Cerebellar nuclear complex (tissue), 1 donor: ENCODE data around the gene PLEKHA7.

ENCODE experiments used
- DNase-seq, 2 experiments: peaks; one replicate each; lab custom pipeline; 2025; lab: John Stamatoyannopoulos, UW

The PLEKHA7 gene

GRCh38 chr11:16841984-16842383 lies 172.2 kb downstream of the PLEKHA7 start:
- DNase-seq = no peak

DNA sequence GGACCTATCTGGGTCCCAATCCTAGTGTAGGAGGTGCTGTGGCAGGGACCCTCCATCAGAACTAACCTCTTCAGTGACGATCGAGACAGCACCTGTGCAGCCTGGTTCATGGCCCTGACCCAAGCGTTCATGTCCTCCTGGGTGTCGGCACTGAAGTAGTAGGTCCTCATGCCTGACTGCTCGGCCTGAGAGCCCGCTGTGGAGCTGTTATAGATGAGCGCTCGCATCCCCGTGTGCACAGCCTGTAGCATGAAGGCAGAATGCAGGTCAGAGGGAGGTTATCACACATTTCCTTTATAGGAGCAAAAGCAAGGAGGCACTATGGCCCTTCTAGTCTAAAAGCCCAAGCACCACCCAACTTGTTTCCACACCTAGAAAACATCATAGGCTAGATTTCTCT lies 172.7 kb downstream of the PLEKHA7 start:
- no peak for DNase-seq

DNA sequence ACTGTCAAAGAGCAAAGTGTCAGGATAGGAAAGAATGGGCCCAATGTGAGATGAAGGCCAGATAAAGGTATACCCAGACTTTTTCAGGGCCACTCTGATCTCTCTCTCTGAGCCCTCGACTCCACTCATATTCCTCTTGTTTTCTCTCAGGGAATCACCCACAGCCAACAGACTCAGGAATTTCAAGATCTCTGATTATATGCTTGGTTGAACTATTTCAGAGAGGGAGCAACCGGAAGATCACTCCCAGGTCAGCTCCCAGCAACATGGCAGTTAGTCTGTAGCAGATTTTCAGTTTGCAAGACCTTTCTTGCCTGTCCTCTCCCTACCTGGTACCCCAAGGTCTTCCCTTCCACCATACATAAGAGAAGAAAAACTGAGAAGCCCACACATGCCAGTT lies 173.3 kb downstream of the PLEKHA7 start:
- DNase-seq = no peak

- DNase-seq = no peak
These were observed 174.4 kb downstream of the PLEKHA7 start for GRCh38 chr11:16839821-16840220.

DNA sequence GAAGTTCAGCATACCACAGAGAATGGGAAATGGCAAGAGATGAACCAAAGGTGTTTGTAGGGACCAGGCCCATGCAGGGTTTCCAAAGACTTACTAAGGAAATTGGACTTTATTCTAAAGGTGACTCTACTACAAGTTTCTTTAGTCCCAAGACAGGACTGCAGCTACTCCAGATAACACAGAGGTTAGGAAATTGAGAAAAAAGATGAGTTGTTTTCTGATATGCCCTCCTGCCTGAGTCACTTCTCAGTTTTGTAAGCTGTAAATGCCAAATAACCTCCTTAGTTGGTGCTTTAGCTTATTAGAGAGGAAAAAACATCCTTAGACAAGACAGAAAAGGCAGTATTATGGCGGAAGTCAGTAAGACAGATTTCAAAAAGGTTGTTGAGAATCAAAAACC lies 179.8 kb downstream of the PLEKHA7 start:
- no peak for DNase-seq

GRCh38 chr11:16833026-16833425 lies 181.2 kb downstream of the PLEKHA7 start:
- DNase-seq = no peak

GRCh38 chr11:16832193-16832539 lies 182.0 kb downstream of the PLEKHA7 start:
- no peak for DNase-seq

GRCh38 chr11:16831316-16832192 lies 182.7 kb downstream of the PLEKHA7 start:
- no peak for DNase-seq

DNA sequence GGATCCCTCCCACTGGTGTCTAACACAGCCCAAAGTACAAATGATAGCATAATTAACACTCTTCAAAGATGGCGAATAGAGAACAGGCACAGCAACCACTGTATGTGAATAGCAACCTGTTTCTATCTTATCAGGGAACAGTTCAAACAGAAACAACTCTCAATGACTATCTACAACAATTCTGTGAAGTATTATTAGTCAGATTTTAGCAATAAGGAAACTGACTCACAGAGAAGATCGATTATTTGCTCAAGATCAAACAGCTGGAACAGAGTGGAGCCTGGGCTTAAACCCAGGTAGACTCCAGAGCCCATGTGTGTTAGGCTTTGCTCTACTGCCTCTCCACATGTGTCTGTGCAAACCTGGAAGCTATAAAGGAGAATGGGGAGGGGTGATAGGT lies 187.1 kb downstream of the PLEKHA7 start:
- no peak for DNase-seq

DNA sequence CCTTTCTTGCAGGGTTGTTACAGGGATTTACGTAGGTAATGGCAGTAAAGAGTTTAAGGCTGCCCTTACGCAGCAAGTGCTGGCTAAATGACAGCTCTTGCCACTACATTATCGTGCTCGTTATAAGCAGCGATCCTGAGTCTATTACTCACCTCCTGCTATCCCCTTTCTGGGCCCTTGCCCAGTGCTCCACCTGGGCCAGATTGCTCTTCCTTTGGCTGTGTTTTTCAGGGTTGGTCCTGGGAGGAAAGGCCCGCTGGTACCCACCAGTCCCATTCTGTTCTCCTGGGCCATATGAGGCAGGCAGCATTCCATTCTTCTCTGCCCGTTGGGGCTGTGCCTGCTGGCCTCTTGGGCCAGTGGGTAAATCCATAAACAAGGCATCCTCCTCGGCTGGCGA lies 188.2 kb downstream of the PLEKHA7 start:
- peak in 1 of 2 experiments; percentile 14 for DNase-seq

DNA sequence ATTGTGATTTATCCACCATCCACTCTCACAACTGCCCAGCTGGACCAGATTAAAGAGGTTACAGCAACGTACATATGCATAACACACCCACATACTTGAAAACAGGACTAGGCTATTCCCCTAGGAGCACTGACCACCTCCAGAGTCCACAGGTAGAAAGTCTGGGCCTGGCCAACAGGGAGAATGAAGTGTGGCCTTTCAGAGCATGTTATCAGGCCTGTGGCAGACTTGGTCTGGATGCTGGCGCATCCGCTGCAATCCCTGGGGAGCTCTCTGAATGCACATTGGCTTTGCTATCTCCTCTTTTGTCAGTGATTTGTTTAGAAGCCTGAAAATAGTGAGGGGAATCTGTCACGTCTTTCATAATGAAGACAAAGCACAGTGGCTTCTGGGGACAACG lies 189.1 kb downstream of the PLEKHA7 start:
- no peak for DNase-seq

DNA sequence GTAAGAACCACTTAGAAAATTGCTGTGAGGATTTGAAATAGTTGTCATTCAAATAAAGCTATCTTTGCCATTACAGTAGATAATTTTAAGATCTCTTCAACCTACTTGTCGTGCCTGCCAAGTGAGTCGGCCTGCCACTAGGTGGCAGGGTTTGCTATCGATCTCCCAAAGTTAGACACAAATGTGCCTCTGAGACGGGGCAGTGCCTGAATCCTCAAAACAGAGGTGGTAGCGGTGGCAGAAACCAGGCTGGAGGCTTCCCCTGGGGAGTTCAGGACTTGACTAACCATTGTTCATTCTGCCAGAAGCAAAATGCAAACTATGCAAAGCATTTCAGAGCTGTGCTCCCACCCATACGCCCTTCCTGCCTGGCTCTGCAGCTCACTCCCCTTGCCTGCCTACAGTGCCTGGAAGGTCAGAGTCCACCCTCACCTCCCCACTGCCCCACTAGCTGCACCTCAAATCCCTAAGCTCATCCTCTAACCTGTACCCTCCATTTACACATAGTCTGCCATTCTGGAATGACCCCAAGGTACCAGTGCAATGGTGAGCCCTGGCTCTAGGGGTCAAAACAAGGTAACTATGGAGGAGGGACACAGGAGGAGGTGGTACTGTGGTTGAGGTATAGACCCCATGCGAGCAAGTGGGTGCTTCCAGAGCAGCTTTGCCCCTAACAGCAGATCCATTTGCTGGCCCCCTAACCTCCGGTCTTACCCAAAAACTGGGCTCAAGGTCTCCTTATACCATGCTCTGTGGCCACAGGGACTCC lies 193.7 kb downstream of the PLEKHA7 start:
- peak in 1 of 2 experiments; percentile 20 for DNase-seq

GRCh38 chr11:16818284-16818683 lies 195.9 kb downstream of the PLEKHA7 start:
- DNase-seq = no peak

DNA sequence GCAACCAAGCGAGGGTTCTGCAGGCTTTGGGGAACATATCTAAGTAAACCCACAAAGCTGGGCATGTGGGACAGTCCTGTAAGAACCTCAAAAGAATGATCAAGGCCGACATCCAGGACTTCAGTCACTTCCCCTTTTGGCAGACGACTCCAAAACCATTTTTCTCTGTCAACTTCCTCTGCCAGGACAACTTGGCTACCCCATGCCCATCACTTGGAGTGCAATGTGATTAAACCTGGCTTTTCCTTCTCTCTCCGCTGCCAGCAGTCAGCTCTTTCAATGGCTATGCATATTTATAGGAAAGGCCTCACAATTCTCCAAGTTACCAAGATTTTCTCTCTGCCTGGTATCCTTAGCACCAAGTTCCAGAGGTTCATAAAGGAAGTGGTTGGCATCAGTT lies 196.9 kb downstream of the PLEKHA7 start:
- DNase-seq = no peak

GRCh38 chr11:16816358-16817270 lies 197.6 kb downstream of the PLEKHA7 start:
- DNase-seq = no peak

- no peak for DNase-seq
These were observed 199.0 kb downstream of the PLEKHA7 start for GRCh38 chr11:16815047-16815767.

DNA sequence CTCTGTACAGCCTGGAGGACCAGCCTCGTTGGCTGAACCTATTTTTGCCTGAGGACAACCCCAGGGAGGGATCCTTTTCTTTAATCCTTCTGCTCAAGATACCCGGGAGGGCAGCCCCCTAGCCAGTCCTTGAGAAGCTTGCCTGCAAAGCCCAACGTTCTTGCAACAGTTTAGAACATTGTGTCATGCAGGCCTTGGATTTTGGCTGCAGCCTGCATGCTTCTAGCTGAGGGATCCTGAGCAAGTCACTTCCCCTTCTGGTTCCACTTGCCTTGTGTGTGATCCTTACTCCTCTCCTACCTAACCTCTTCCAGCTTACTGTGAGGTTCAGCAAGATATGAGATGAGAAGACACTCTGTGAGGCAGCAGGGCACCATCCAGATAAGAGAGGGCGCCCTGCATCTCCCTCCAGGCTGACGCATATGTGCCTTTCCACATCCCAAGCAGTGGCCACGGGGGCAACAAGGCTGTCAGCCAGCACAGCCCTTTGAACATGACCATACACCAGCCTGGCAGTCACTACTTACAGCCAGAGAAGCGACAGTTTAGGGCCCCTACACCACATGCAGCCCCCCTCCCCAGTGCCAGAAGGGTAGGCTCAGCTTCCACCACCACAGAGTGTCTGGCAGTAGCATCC lies 199.7 kb downstream of the PLEKHA7 start:
- no peak for DNase-seq

- DNase-seq = no peak
These were observed 201.1 kb downstream of the PLEKHA7 start for GRCh38 chr11:16813126-16813525.

DNA sequence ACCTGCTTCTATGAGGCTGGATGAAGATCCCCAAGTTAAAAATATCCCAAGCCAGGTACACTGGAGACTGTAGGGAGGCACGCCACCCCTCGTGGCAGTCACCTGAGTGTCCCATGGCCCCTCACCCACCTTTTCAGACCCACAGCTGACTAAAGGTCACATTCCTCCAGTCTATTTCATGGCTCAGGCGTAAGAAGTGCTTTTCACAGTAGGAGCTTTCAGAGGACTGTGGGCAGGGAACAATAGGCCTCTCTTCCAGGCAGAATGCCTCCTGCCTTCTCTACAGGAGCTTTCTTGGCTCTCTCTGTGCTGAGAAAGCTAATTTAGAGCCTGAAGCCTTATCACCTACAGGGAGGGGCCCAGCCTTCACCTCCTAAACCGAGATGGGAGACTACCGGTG lies 201.9 kb downstream of the PLEKHA7 start:
- no peak for DNase-seq

GRCh38 chr11:16811136-16812020 lies 202.8 kb downstream of the PLEKHA7 start:
- DNase-seq = no peak
